Measurements from ENCODE around the gene MAPK8.

MAPK8 gene

DNA sequence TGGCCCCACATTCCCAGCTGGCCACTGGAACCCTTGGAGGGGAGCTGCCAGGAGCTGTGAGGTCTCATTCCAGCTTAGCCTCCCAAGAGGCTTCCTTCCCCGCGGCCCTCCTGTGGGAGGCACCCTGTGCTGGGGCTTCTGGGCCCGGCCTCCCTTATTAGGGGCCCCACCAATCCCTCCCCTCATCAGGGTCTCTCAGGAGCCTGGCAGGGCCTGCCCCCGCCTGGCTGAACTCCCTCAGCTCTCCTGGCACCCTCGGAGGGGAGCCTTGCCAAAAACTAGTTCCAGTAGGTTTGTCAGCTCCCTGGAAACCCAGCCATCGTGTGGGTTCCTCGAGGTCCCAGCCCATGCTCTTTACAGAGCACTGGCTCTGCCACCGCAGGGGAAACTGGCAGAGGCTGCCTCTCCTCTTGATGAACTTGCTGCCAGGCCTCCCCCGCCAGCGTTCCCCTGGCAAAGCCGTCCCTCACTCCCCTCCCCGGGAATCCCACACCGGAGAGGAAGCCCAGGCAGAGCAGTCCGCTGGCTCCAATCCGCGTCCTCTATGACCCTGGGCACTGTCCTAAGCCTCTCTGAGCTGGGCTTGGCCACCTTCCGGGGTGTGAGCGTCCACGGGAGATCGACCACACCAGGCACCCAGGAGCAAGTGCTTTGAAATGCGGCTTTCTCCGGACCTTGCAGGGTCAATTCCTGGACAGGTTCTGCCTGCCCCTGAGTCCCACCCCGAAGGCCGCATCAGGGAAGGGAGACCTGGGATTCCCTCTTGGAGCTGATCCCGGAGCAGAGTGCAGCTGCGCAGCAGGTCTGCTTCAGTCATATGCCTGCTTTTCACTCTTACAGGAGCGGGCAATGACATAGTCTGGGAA is 158.6 kb downstream of the MAPK8 start:
- no peak for DNase-seq

DNA sequence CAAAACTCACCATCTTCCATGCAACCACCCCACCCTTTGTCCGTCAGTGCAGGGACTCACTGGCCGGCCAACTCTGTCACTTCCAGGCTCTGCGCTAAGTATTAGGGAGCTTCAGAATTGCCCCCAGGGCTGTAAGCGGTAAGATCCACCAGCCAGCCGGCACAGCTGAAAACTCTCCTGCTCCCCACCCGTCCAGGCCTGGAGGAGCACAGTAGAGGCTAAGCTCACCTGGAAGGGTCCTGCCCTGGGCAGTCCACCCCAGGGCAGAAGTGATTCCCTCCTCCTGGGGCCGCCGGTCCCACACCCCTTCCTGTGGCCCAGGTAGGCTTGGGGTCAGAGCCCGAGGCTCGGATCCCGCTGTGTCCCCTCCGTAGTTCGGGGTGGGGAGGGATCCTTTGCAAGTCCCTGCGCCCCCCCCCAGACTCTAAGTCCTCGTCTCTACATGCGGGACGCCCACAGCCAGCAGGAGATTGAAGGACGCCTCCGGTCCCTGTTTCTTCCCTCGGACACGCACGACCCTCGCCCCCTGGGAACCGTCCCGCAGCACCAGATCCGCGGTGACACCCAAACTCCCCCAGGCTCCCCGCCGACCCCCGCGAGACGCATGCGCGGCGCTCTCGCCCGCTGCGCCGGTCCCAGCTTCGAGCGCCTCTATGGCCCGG is 159.5 kb downstream of the MAPK8 start:
- DNase-seq, result no peak

DNA sequence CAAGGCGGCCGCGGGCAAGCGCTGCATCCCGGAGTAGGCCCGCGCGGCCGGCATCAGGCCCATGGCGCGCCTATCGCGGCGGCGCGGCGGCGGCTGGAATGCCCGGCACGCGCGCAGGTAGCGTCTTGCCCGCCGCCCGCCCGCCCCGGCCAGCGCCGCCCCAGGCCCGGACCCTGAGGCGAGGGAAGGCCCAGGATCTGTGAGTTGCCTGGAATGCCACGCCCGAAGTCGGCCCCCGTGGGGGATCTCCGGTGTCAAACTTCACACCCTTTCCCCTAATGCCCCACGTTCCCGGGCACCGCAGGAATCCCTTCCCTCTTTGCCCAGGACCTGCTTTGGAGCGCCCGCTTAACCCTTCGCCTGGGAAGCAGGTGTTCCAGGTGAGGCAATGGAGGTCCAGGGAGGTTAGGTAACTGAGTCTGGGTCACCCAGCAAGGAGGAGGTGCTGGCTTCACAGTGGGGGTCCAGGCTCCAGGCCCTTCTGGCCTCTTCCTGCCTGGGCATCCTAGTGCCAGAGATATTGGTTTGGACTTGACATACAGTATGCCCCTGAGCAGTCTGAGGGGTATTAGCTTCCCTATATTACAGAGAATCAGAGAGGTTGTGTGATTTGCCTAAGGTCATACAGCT is 160.2 kb downstream of the MAPK8 start:
- DNase-seq, result no peak

DNA sequence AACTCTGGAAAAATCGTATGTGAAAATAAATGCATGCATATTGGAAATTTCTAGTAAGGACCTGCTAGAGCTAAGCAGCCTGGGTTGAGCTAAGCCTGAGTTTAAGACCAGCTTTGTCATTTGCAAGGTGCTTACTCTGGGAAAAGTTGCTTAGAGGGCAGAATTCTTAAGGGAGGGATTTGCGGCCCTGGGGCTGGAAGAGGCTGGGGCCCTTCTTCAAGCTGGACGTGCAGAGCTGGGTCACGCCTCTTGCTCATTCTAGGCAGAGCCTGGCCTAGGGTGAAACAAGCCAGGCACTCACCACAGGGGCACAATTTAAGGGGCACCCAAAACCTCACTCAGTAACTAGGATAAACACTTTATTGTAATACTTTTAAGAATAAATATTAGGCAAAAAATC is 161.2 kb downstream of the MAPK8 start:
- DNase-seq, result no peak

DNA sequence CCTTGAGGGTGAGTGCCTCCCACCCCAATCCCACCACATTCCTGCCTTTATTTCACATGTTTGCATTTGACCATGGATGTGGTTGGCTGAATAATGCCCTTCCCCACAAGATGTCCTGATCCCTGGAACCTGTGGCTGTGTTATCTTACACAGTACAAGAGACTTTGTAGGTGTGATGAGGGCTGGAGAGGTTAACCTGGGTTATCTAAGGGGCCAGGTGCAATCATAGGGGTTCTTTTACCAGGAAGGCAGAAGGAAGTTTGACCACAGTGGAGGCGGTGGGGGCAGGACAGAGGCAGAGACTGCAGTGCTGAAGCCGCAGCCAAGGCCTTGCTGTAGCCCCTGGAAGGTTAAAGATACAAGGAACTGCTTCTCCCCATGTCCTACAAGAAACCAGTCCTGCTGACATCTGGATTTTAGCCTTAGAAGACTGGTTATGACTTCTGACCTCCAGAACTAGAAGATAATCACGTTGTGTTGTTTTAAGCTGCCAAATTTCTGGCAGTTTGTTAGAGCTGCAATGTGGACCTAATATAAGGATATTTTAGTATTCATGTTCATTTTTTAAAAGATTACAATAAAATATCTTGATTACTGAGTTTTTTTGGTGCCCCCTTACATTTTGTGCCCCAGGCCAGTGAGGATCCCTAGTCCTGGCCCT is 161.8 kb downstream of the MAPK8 start:
- no peak for DNase-seq

DNA sequence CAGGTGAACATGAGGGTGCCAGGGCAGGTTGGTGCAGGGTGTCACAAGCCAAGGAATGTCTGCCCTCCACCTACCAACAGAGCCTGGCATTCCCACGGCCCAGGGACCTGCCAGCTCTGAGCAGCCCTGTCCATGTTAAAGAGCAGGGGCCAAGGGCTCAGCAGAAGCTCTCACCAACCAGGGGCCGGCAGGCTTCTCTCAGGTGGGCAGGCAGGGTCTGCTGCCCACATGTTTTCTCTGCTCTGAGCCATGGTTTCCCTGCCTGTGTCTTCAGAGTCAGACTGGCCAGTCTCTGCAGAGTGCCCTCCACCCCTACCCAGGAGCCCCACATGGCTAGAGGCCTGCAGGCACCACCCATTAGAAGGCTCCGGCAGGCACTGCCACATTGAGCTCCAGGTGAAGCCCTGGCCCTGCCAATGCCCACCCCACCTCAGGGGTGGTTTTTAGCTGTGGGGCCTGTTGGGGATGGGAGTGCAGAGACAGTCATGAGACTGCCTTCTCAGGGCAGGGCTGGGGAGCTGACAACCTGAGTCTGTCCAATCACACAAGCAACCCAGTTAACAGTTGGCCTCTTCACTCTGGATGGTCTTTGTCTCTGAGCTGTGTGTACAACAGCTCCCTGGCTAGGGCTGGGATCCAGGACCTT is 162.5 kb downstream of the MAPK8 start:
- DNase-seq, result no peak

DNA sequence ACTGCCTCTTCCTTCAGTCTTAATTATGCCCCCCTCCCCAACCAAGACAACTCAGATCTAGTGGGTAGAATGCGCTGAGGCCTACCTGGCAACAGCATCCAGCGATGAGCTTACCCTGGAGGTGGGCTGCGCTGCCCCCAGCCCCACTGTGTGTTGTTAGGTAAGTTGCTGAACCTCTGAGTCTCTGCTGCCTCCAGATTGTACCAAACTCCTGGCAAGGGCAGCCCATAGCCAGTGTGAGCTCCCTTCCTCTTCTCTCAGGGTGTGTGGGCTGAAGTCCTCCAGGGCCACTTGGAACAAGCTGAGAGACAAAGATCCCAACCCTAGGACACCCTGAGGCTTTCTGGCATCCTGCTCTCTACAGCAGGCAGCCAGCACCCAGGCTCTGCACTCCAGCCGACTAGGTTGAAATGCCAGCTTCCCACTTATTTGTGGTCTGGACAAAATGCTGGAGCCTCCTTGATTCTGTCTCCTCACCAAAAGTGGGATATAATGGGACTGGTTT is 163.1 kb downstream of the MAPK8 start:
- no peak for DNase-seq

DNA sequence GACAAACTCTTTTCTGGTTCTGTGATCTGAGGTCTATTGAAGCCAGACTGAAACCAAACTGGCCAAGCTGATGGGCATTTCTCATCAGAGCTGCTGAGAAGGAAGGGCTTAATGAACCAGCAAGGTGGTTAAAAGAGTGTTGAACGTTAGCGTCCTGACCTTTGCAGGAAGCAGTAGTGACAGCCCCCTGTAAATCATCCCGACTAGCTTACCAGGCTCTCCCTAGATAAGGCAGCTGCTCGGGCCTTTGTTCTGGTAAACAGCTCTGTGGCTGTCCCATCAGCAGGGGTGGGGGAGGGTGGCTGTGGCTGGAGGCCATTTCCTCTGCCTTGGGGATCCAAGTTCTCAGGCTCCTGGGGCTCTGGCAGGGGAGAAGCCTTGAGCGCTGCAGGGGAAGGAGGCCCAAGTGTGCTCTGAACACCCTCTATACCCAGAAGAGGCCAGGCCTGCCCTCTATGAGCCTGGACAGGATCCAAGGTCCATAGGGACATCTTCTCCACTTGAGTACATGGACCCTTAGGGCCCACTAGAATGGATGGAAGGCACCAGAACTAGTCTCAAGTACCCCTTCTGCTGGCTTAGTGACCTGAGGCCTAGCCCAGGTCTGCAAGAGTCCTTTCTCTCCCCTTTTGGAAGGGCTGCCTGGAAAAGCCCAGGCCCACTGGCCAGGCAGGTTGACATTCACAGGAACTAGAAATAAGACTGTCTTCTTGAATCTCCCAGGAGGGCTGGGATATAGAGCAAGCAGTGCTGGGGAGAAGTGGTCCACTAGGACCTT is 163.8 kb downstream of the MAPK8 start:
- no peak for DNase-seq

DNA sequence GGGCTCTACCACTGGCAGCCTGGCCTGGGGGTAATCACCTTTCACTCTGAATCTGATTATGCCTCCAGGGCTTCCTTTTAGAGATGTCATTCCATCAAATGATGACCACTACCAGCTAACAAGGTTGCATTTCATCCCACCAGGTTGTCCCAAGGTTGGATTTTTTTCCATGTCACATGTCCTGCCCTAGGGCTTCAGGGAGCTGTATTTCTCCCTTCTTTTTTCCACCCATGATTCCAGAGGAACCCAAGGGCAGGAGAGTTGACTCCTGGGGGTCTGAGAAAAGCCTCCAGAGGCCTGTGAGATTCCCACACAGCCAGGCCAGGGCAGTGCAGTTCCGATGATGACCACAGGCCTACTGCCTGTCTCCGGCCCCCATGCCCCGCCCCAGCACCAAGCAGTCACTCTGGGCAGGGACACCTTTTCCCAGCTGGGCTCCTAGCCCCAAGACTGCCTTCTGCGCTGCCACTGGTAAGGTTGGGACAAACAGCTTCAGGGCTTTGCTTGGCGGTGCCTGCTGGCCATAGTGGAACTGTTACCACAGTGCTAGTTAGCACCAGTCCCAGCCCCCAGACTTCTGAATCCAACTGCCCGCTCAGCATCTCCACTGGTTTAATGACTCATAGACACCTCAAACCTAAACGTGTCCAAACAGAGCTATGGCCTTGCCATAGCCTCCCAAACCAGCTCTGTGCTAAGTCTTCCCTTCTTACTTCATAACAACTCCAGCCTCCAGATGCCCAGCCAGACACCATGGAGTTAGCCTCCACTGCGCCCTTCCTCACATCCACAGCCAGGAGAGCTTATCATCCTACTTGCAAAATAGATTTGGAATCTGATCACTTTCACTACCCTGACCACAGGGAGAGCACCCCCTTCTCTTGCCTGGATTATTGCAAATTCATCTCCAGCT is 164.7 kb downstream of the MAPK8 start:
- DNase-seq, result no peak

DNA sequence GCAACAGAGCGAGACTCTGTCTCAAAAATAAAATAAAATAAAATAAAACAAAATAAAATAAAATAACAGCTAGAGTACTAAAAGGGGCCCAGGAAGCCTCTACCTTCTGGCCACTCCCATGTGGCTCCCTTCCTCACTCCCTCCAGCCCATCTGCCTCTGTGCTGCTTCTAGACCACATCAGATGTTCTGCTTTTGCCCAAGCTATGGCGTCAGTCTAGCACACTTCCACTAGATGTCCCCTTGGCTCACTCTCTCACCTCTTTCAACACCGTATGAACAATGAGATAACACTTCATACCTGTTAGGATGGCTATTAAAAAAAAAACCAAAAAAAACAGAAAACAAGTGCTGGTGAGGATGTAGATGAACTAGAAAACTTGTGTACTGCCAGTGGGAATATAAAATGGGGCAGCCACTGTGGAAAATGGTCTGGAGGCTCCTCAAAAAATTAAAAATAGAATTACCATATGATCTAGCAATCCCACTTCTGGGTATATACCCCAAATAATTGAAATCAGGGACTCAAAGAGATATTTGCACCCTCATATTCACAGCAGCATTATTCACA is 166.1 kb downstream of the MAPK8 start:
- no peak for DNase-seq

DNA sequence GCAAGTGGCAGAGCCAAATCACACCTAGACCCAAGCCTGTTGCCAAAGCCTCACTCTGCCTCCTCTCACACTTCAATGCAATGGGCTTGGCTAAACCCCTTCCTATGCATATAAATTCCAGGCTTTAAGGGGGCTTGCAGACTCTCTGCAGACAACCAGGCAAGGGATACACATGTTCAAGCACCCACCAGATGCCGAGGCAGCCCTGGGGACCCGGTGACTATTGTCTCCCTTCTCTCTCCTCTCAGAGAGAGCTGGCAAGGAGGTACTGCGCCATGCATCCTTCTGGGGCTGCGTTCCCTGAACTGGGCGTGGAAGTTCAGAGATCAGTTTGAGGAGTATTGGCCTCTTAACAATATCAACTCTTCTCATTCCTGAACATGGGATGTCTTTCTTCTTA is 167.2 kb downstream of the MAPK8 start:
- DNase-seq, result no peak

DNA sequence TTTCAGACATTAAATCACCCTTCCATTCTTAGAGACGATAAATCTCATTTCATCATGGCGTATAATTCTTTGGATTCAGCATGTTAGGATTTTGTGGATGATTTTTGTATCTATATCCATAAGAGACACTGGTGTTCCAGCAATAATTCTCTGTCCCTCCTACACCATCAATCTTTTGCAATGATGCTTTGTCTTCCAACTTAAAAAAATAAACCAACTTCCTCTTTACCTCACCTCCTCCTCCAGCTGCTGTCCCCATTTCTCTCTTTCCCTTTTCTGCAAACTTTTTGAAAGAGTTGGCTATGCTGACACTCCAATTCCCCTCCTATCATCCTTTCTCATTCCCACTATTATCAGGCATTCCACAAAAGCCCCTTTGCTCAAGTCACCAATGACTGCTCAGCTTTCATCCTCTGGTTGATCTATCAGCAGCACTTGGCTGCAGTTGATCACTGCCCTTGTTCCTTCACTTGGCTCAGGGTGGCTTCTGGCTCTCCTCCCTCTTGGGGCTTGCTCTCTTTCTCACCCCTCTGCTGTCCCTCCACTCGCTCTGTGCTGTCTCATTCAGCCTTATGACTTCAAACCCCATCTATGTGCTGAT is 168.4 kb downstream of the MAPK8 start:
- DNase-seq, result no peak

DNA sequence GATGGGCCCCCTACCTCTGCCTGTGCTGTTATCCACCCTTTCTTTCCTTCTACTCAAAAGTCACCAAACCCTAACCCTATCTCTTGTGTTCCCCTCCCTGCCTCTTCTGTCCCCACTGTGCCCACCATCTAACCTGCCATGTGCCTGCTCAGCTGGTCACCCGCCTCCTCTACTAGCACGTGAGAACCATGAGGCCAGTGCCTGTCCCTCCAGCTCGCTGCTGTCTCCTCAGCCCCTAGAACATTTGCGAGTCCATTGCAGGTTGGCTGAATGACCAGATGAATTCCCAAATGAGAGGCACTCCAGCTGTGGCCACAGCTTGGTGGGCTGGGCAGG is 169.4 kb downstream of the MAPK8 start:
- DNase-seq, result no peak

DNA sequence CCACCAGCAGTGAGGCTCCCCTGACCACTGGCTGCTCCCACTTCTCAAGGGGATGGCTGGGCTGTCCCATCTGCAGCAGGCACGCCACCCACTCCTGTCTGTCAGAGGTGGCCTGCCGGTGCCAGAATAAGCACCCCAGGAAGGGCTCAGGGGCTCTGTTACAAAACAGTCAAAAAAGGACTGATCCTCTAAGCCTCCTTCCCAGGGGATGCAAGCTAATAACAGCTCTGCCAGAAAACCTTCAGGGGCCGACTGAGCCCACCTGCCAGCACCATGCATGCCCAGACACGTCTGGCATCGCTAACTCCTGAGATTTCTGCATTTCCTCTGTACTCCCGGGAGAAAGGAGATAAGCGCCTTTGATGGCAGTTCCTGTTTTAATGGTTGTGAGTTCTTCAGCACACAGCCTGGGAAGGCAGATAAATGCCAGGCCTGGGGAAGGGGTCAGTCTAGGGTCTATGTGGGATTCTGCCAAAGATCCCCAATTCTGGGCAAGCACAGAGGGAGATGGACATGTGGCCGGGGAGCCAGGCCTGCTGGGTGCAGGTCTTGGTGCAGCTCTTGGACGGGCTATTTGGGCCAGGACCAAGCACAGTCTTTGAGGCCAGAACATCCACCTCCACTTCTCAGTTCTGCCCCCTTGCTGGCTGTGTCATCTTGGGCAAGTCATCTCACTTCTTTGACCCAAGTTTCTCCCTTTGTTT is 170.0 kb downstream of the MAPK8 start:
- DNase-seq, result no peak

DNA sequence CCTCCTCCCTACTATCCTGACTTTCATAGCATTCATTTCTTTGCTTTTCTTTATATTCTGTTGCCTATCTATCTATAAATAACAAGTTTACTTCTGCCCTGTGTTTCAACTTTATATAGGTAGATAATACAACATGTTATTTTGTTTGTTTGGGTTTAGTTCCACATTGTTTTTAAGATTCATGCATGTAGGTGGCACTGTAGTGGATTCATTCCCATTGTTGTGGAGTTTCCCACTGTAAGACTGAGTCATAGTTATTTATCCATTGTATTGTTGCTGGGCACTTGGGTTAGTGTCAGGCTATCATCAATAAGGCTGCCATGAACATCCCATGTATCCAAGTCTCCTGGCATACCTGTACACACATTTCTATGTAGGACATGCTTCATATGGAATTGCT is 170.7 kb downstream of the MAPK8 start:
- no peak for DNase-seq

DNA sequence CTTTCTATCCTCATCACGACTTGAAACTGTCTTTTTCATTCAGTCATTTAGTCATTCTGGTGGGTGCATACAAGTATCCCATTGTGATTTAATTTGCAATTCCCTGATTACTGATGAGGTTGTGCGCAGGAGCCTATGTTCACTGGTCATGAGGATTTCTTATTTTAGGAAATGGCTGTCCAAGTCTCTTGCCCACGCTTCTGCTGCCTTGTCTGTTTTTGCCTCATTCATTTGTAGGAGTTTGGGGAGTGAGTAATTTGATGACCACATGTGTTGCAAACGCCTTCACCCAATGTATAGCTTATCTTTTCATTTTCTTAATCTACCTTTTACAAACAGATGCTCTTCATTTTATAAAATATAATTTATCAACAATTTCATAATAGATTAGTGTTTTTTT is 171.1 kb downstream of the MAPK8 start:
- no peak for DNase-seq

DNA sequence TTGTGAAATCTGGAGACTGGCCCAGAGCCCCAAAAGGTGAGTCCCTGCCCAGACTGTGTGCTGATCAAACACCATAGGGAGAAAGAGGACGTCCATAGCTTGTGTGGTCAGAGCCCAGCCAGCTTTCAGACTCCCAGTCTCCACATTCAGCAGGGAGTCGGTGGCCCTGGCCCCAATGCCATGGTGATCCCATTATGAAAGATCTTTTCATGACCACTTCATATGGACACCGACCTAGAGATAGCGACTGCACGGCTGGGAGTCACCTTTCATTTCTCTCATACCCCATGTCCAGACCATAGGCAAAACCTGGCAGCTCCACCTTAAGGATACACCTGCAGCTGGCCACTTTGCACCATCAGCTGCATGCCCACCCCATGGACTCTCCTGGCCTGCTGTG is 172.0 kb downstream of the MAPK8 start:
- no peak for DNase-seq

DNA sequence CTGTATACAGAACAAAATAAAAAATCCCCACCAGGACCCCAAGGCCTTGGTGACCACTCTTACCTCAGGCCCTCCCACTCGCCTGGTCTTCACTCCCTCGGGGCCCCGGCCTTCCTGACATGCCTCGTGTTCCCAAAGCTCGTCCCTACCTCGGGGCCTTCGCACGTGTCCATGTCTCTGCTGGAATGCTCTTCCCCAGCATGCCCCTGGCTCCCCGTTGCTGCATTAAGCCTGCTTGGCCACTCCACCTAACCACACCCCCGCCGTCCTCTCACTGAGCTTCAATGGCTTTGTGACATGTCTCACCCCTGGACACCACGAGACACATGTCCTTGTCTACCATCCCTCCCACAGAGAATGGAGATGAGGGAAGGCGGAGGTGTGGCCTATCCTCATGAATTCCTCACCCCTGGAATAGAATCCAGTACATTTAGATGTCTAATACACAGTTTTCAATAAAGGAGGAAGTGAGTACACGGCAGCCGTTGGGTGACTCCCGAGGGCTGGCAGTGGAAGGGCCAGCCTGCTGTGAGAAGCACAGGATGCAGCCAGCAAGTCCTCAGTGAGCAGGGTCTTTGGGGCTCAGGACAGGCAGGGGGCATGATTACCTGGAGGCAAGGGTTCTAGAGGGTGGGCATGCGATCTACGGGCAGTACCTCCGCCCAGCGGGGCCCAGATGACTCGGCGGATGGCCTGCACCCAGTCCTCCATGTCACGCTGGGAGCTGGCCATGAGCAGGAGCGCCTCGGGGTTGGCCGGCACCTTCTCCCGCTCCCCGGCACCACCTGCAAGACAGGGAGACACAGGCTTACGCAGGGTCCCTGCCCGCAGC is 172.7 kb downstream of the MAPK8 start:
- no peak for DNase-seq
